Esophagus muscularis mucosa (tissue), 3 donors: Measurements from ENCODE around the gene DIDO1.
A peak's percentile ranks its signal among the peaks of the same experiment; 100 is the strongest.

Experiments
- CTCF ChIP-seq, 3 experiments: fragments of 200-600 bp in 2 of 3; fragments of 450-650 bp in 1 of 3; sonication (generic) in 2 of 3; IDR thresholded peaks; one replicate each; pipeline ENCODE4 v1.5.1; 2017 to 2019; ENCODE audit warnings: antibody characterized with exemption in 3 of 3, mild to moderate bottlenecking in 2 of 3, moderate library complexity in 1 of 3
- POLR2A ChIP-seq: fragments of 450-650 bp; IDR thresholded peaks from one replicate; pipeline ENCODE4 v1.6.1; 2017; ENCODE audit warnings: antibody characterized with exemption, moderate library complexity, mild to moderate bottlenecking, low read depth
- POLR2AphosphoS5 ChIP-seq, 2 donors: sonication (generic); formaldehyde crosslinking; IDR thresholded peaks; one replicate each; pipeline ENCODE4 v1.6.1; 2017; ENCODE audit warnings: antibody characterized with exemption in 2 of 2

- TF ChIP-seq CTCF (IDR thresholded peaks at IDR 0.05) (peak; percentile 23 to 66 (median 32)), POLR2AphosphoS5 (IDR thresholded peaks at IDR 0.05) (peak in 1 of 2 donors; percentile 48), POLR2A (no peak)
Measured at GRCh38 chr20:62921119-62921687, 5.1 kb downstream of the DIDO1 start.
